KMS-11 (cell line): ENCODE measurements around the gene BATF.

ENCODE experiments used
- H2AFZ ChIP-seq: fragments of 200-600 bp; sonication (generic); 2 replicates; pipeline ENCODE4 v1.6.1; 2016; ENCODE audit warnings: antibody characterized with exemption, mixed run types, low read depth
- H3K27ac ChIP-seq: fragments of 200-600 bp; sonication (generic); 2 replicates; pipeline ENCODE4 v1.6.1; 2016; ENCODE audit warnings: mild to moderate bottlenecking, mixed run types
- H3K27me3 ChIP-seq: fragments of 200-600 bp; sonication (generic); 2 replicates; pipeline ENCODE4 v1.6.1; 2017; ENCODE audit warnings: mild to moderate bottlenecking, low read depth, mixed run types, moderate library complexity; ENCODE audit not compliant: insufficient read depth
- H3K36me3 ChIP-seq: fragments of 200-600 bp; sonication (generic); 2 replicates; pipeline ENCODE4 v1.6.1; 2017; ENCODE audit warnings: mild to moderate bottlenecking, mixed run types; ENCODE audit not compliant: insufficient read depth
- H3K4me1 ChIP-seq: fragments of 200-600 bp; sonication (generic); 2 replicates; pipeline ENCODE4 v1.6.1; 2016; ENCODE audit warnings: mild to moderate bottlenecking, low read depth, mixed run types; ENCODE audit not compliant: poor library complexity, severe bottlenecking
- H3K4me2 ChIP-seq: fragments of 200-600 bp; sonication (generic); 2 replicates; pipeline ENCODE4 v1.7.0; 2016; ENCODE audit warnings: mild to moderate bottlenecking, mixed run types
- H3K4me3 ChIP-seq: fragments of 200-600 bp; sonication (generic); IDR thresholded peaks from 2 replicates; pipeline ENCODE4 v1.6.1; 2017; ENCODE audit warnings: low read depth, low read length, mixed read lengths; ENCODE audit not compliant: insufficient read depth
- H3K79me2 ChIP-seq: fragments of 200-600 bp; sonication (generic); 2 replicates; pipeline ENCODE4 v1.6.1; 2016; ENCODE audit warnings: low read depth, mixed run types; ENCODE audit not compliant: insufficient read depth
- H3K9ac ChIP-seq: fragments of 200-600 bp; sonication (generic); 2 replicates; pipeline ENCODE4 v1.6.1; 2016; ENCODE audit warnings: mild to moderate bottlenecking, mixed run types
- H4K20me1 ChIP-seq: fragments of 200-600 bp; sonication (generic); 2 replicates; pipeline ENCODE4 v1.6.1; 2016; ENCODE audit warnings: mild to moderate bottlenecking, mixed run types; ENCODE audit not compliant: insufficient read depth
- CTCF ChIP-seq: fragments of 200-600 bp; sonication (generic); conservative IDR thresholded peaks from 2 replicates; pipeline ENCODE4 v1.6.1; 2017; ENCODE audit warnings: low read depth, mild to moderate bottlenecking, antibody characterized with exemption, low read length, moderate library complexity, mixed read lengths

BATF gene

GRCh38 chr14:75522983-75523318 lies 682 bp downstream of the BATF start:
- Histone ChIP-seq H3K27ac (peak overlapping the region; percentile 75; the same call in 1 of the 2 replicates), H2AFZ (peak overlapping the region; percentile 96), H3K27me3 (no peaks in the 10 kb centered on the region), H3K9ac (peak overlapping the region; percentile 64; the same call in 1 of the 2 replicates), H3K4me2 (peak overlapping the region; percentile 86), H3K36me3 (no peaks in the 10 kb centered on the region), H4K20me1 (no peaks in the 10 kb centered on the region), H3K4me1 (peaks cover 15% of the 10 kb centered on the region), H3K79me2 (no peaks in the 10 kb centered on the region), H3K4me3 (no peak overlapping the region)
- no peak for TF ChIP-seq CTCF

- H3K4me2 ChIP-seq, result no peak overlapping the region
- no peaks in the 10 kb centered on the region for H3K36me3 ChIP-seq
- no peak overlapping the region for H3K27ac ChIP-seq
- H4K20me1 ChIP-seq, result no peaks in the 10 kb centered on the region
- no peak overlapping the region for H3K9ac ChIP-seq
- H3K79me2 ChIP-seq, result no peaks in the 10 kb centered on the region
- no peak overlapping the region for H3K4me3 ChIP-seq
- H3K4me1 ChIP-seq, result peaks cover 15% of the 10 kb centered on the region
- no peak for TF ChIP-seq CTCF
- H2AFZ ChIP-seq, result no peak overlapping the region
- H3K27me3 ChIP-seq, result no peaks in the 10 kb centered on the region
These were observed 1.5 kb downstream of the BATF start for GRCh38 chr14:75523771-75524171.

- no peak overlapping the region for H3K9ac ChIP-seq
- TF ChIP-seq CTCF, result no peak
- no peaks in the 10 kb centered on the region for H4K20me1 ChIP-seq
- H3K79me2 ChIP-seq, result no peaks in the 10 kb centered on the region
- peaks cover 15% of the 10 kb centered on the region for H3K4me1 ChIP-seq
- no peaks in the 10 kb centered on the region for H3K36me3 ChIP-seq
- no peaks in the 10 kb centered on the region for H3K27me3 ChIP-seq
- no peak overlapping the region for H2AFZ ChIP-seq
- H3K4me3 ChIP-seq, result no peak overlapping the region
- H3K4me2 ChIP-seq, result no peak overlapping the region
- no peak overlapping the region for H3K27ac ChIP-seq
These were observed 3.7 kb downstream of the BATF start for GRCh38 chr14:75525969-75526368.

GRCh38 chr14:75527449-75528163 lies 5.3 kb downstream of the BATF start:
- Histone ChIP-seq H3K27me3 (no peaks in the 10 kb centered on the region), H4K20me1 (no peaks in the 10 kb centered on the region), H3K27ac (no peak overlapping the region), H3K79me2 (no peaks in the 10 kb centered on the region), H3K36me3 (no peaks in the 10 kb centered on the region), H3K4me3 (no peak overlapping the region), H3K4me2 (no peak overlapping the region), H3K4me1 (peaks cover 3% of the 10 kb centered on the region), H2AFZ (no peak overlapping the region), H3K9ac (no peak overlapping the region)
- TF ChIP-seq CTCF, result no peak
